ENCODE data around the gene FUS.
A peak's percentile ranks its signal among the peaks of the same experiment; 100 is the strongest.
"Not testable (repeated sequence)": the region's sequence is repeated elsewhere in the genome, so short reads cannot be mapped to it uniquely, and the experiment has no call there.

Gene FUS

GRCh38 chr16:31179747-31180459 is at the start of gene FUS:
Gene FUS, plus strand, starts transcription at chr16:31180139. Its CDS starts 76 bp downstream, at chr16:31180215.
- peak; percentile 39 to 54 for DNase-seq

- DNase-seq: no peak
Measured at GRCh38 chr16:31130336-31130891, 49.5 kb upstream of the FUS start.

GRCh38 chr16:31130899-31131298 is 49.0 kb upstream of the FUS start:
- DNase-seq: no peak

GRCh38 chr16:31131416-31131815 is 48.5 kb upstream of the FUS start:
- no peak for DNase-seq

GRCh38 chr16:31131841-31132271 is 48.1 kb upstream of the FUS start:
- DNase-seq: no peak

GRCh38 chr16:31132303-31132979 is 47.5 kb upstream of the FUS start:
- DNase-seq: no peak

- no peak for DNase-seq
Measured at GRCh38 chr16:31133046-31133501, 46.9 kb upstream of the FUS start.

- no peak for DNase-seq
Measured at GRCh38 chr16:31134091-31134571, 45.8 kb upstream of the FUS start.

GRCh38 chr16:31134625-31135534 is 45.1 kb upstream of the FUS start:
- DNase-seq: no peak

GRCh38 chr16:31135535-31136286 is 44.2 kb upstream of the FUS start, which contains the start of gene PRSS8:
Gene PRSS8, minus strand, starts transcription at chr16:31135727. Its CDS starts 229 bp downstream, at chr16:31135498.
- no peak for DNase-seq

- no peak for DNase-seq
Measured at GRCh38 chr16:31136287-31136662, 43.7 kb upstream of the FUS start.

GRCh38 chr16:31136822-31137499 is 43.0 kb upstream of the FUS start:
- not testable (repeated sequence) for DNase-seq

- DNase-seq: no peak
Measured at GRCh38 chr16:31138621-31139578, 41.0 kb upstream of the FUS start.

- DNase-seq: not testable (repeated sequence)
Measured at GRCh38 chr16:31141071-31141469, 38.9 kb upstream of the FUS start.

GRCh38 chr16:31141489-31142108 is 38.3 kb upstream of the FUS start:
- no peak for DNase-seq

- peak; percentile 85 to 86 for DNase-seq
Measured at GRCh38 chr16:31142109-31143010, 37.6 kb upstream of the FUS start.

GRCh38 chr16:31143011-31143693 is 36.8 kb upstream of the FUS start:
- DNase-seq: no peak

GRCh38 chr16:31143694-31144148 is 36.2 kb upstream of the FUS start:
- DNase-seq: no peak

All from cerebellar nuclear complex (tissue), 1 donor.